LNCaP clone FGC (cell line): ENCODE results near the gene BPIFB2.

Experiments used
- DNase-seq: peaks from one replicate; pipeline ENCODE4 v3.0.0-alpha.2; 2011; ENCODE audit warnings: low read depth
- H3K4me3 ChIP-seq: 2 replicates; pipeline ENCODE4 v1.5.1; 2011; ENCODE audit warnings: mild to moderate bottlenecking, low read depth, low read length, control low read depth
- CTCF ChIP-seq: IDR thresholded peaks from 2 replicates; pipeline ENCODE4 v1.5.1; 2012; ENCODE audit warnings: mild to moderate bottlenecking; ENCODE audit not compliant: control insufficient read depth, insufficient read depth; ENCODE audit errors: extremely low read depth

The BPIFB2 gene

GRCh38 chr20:33016581-33017109 lies 9.1 kb downstream of the BPIFB2 start:
- DNase-seq: no peak
- TF ChIP-seq CTCF: no peak
- H3K4me3 ChIP-seq: no peak overlapping the region

- no peak overlapping the region for H3K4me3 ChIP-seq
- no peak for DNase-seq
- no peak for TF ChIP-seq CTCF
Measured at GRCh38 chr20:33017542-33017941, 10.0 kb downstream of the BPIFB2 start.

GRCh38 chr20:33018169-33018931 lies 10.8 kb downstream of the BPIFB2 start:
- H3K4me3 ChIP-seq: no peak overlapping the region
- no peak for TF ChIP-seq CTCF

GRCh38 chr20:33019465-33020277 lies 12.2 kb downstream of the BPIFB2 start:
- no peak for DNase-seq
- TF ChIP-seq CTCF: no peak
- no peak overlapping the region for H3K4me3 ChIP-seq

More at GRCh38 chr20:33018169-33018931, 10.8 kb downstream of the BPIFB2 start:
- no peak for DNase-seq

- no peak overlapping the region for H3K4me3 ChIP-seq
- DNase-seq: no peak
- no peak for TF ChIP-seq CTCF
Measured at GRCh38 chr20:33020278-33021161, 13.0 kb downstream of the BPIFB2 start.

- no peak for DNase-seq
- no peak for TF ChIP-seq CTCF
- no peak overlapping the region for H3K4me3 ChIP-seq
Measured at GRCh38 chr20:33021879-33022278, 14.4 kb downstream of the BPIFB2 start.
